ENCODE measurements around the gene ADAMTS13.

- TF ChIP-seq, protein P1, sequence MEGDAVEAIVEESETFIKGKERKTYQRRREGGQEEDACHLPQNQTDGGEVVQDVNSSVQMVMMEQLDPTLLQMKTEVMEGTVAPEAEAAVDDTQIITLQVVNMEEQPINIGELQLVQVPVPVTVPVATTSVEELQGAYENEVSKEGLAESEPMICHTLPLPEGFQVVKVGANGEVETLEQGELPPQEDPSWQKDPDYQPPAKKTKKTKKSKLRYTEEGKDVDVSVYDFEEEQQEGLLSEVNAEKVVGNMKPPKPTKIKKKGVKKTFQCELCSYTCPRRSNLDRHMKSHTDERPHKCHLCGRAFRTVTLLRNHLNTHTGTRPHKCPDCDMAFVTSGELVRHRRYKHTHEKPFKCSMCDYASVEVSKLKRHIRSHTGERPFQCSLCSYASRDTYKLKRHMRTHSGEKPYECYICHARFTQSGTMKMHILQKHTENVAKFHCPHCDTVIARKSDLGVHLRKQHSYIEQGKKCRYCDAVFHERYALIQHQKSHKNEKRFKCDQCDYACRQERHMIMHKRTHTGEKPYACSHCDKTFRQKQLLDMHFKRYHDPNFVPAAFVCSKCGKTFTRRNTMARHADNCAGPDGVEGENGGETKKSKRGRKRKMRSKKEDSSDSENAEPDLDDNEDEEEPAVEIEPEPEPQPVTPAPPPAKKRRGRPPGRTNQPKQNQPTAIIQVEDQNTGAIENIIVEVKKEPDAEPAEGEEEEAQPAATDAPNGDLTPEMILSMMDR (conservative IDR thresholded peaks at IDR 0.05 in 1 of 2, IDR thresholded peaks at IDR 0.05 in 1 of 2; ENCODE audit: low read depth in 1 of 2, low read length in 2 of 2), result no peak
- TF ChIP-seq EZH2 (IDR thresholded peaks at IDR 0.05; ENCODE audit: low read length, missing control alignments), result no peak
Measured at GRCh38 chr9:133471551-133472276, 49.5 kb downstream of the ADAMTS13 start.
